ENCODE data around the gene ARSJ.

Gene ARSJ

DNA sequence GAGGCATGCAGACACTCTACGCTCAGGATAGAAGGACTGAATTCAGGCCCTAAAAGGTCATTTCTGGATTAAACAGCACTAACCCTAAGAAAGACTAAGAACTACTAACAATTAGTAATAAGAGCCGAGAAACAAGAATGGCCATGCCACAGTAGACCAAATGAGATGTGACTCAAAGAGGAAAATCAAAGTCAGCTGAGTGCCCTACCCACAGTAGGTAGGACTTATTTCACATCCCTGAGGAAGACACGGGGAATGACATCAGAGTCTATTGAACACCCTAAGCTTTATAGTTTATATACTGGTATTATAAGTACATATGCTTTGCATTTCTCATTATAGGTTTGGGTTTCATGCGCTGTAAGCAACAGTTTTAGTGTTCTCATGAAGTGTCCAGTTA, 2.7 kb upstream of the ARSJ start:
- DNase-seq = no peak

DNA sequence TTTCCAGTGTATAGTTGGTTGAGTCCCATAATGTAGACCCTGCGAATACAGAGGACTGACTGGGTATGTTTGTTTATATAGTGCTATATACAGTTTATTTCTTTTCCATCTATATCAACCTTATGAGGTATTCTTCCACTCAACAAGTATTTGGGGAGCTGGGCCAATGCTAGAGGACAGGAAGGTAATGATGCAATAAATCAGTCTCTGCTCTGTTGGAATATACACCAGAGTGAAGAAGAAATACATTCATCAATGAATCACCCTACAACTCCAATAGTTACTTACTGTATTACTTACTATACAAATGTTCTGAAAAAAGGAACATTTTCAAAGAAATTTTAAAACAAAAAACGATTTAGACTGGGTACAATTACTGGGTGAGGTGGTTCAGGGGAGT, 2.1 kb upstream of the ARSJ start:
- DNase-seq = no peak

GRCh38 chr4:113979905-113980615, 613 bp upstream of the ARSJ start:
- no peak for DNase-seq

DNA sequence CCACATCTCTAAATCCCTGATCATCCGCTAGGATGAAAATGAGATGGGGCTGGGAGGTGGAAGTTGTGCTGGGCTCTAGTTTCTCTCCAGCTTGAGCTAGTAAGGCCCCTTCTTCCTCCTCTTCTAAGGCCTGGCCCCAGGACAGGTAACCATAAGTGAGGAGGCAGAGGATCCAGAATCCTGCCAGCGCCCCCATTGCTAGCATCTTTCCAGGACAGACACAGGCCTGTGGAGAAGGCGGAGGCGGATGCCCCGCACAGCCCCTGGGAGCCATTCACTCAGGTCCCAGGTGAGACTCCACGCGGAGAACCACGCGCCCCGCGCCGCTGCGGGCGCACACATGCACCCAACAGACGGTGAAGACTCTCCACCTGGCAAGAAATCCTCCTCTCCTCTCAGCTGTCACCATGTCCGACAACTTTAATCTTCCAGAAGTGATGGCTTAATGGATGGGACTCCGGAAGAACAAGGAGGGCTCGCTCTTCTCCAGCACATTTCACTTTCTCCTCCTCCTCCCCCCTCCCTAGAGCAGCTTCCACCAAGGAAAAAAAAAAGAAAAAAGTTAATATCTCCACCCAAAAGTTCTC, 793 bp downstream of the ARSJ start:
- DNase-seq = no peak

GRCh38 chr4:113978105-113978504, 1.3 kb downstream of the ARSJ start:
- DNase-seq = no peak

- no peak for DNase-seq
Observed at GRCh38 chr4:113977526-113977855, 2.0 kb downstream of the ARSJ start.

GRCh38 chr4:113976741-113977525, 2.5 kb downstream of the ARSJ start:
- no peak for DNase-seq

- no peak for DNase-seq
Observed at GRCh38 chr4:113975578-113975977, 3.9 kb downstream of the ARSJ start.

GRCh38 chr4:113974467-113974866, 5.0 kb downstream of the ARSJ start:
- no peak for DNase-seq

- DNase-seq = peak in 1 of 3 experiments; percentile 43
Observed at GRCh38 chr4:113973345-113973744, 6.1 kb downstream of the ARSJ start.

DNA sequence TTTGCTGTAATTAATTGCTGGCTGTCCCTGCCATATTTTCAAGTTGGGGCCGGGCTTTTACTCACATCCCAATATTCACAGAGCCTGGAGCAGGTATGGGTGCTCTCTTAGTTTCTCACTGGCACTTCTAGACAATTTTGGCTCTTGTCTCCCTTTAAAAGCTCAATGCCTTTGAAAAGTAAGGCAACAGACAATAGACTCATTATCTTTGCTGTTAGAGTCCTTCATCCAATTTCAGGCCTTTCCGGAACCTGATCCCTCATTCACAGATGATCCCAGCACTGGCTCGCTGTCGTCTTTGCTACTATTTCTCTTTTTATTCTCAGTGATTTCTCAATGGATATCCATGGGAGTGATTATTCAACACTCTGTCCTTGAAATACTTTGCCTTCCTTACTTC, 6.7 kb downstream of the ARSJ start:
- no peak for DNase-seq

- DNase-seq = no peak
Observed at GRCh38 chr4:113971706-113972360, 7.6 kb downstream of the ARSJ start.

- DNase-seq = no peak
Observed at GRCh38 chr4:113969709-113970334, 9.6 kb downstream of the ARSJ start.

DNA sequence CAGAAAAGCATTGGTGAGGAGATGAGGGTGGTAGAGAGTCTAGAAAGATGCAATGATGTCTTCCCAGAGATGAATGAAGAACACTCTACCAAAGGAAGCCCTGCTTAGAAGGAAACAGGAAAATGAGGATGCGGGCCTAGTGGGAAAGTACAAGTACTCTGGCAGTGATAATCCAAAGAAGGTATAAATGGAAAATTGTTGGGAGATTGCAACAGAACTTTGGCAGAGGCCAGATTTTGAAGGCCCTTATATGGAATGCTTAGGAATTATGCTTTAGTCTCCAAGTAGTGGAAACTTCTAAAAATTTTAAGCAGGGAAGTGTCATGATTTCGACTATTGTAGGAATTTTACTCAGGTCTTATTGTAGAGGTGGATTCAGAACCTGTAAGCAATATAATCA, 11.0 kb downstream of the ARSJ start:
- DNase-seq = no peak

GRCh38 chr4:113967687-113968086, 11.8 kb downstream of the ARSJ start:
- DNase-seq = no peak

DNA sequence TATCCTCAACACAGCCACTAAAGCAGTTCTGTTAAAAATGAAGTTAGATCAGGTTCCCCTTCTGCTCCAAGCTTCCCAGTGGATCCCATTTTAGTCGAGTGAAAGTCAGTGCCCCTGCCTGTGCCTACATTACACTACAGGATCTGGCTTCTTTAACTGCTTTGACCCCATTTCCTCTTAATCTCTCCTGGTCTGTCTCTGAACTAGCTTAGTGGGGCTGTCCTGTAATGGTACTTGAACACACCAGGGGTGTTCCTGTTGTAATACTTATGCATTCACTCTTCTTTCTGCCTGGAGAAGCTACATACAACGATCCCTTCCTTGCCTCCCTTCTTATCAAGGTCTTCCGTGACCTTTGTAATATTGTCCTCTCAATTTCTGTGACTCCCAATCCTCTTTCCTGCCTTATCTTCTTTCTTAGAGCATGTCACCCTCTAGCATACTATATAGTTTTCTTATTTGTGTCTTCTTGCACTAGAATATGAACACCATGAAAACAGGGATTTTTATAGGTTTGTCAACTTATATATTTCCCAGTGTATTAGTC, 16.7 kb downstream of the ARSJ start:
- no peak for DNase-seq

- no peak for DNase-seq
Observed at GRCh38 chr4:113962016-113962347, 17.5 kb downstream of the ARSJ start.

- peak in 1 of 3 experiments; percentile 42 for DNase-seq
Observed at GRCh38 chr4:113960684-113961321, 18.6 kb downstream of the ARSJ start.

DNA sequence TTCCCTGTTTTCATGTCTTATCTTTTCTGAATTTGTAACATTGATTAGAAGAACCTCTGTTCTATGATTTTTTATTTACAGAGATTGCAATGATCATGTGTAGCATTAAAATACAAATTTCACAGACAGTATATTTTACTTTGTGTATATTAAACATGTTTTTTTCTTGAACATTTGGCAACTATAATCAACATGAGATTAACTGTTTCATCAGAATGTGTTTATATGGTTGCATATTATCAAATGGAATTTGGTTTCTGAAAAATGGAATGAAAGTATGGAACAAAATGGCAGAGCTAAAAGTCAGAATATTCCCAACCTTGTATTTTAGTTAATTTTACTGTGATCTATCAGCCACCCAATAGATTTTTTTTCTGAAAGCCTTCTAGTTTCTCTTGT, 19.9 kb downstream of the ARSJ start:
- no peak for DNase-seq

- peak in 2 of 3 experiments; percentile 8 to 58 for DNase-seq
Observed at GRCh38 chr4:113958766-113959538, 20.5 kb downstream of the ARSJ start.

DNA sequence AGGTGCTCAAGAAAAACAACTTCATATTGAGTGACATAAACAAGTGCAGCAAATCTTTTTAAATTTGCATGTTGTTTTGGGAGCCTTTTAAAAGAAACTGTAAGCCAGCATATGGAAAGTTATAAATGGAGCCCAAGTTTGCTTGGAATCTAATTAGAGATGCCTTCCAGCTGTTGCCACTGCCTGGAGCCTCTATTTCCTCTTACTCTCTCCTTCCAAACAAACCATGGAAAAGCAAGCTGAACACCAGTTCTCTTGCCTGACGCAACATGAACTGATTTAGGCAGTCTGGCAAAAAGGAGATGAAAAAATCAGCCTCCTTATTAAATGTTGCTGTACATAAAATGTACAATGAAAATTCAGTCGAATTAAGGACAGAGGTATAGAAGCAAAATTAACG, 21.5 kb downstream of the ARSJ start:
- no peak for DNase-seq

GRCh38 chr4:113955948-113956347, 23.5 kb downstream of the ARSJ start:
- DNase-seq = no peak

All from NCI-H1417 (cell line).